ENCODE results near the gene MANEA. TPM values are rescaled to one million over a fixed set of nuclear protein-coding genes. Genes with fewer than 3 reads are reported as not detected.

The MANEA gene
- total and polyA plus RNA-seq, 2 of the 8 experiments (the other 6 are each of a cell fraction or from before 2014, with no cell fraction given): 2.8 to 10.4 TPM

DNA sequence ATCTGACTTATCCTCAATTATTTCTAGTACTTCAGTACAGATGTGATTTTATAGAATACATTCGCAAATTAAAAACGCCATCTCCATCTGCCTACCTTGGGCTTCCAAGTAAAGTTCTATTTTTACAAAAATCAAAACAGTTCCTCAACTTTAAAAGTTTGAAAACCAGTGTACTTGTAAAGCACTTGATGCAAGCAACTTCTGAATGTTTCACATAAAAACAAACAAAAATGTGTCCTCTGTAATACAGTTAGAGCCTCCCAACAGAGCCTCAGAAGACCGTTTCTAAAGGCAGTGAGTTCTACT is 384 bp upstream of the MANEA start (continued):
- TF ChIP-seq, protein P1, sequence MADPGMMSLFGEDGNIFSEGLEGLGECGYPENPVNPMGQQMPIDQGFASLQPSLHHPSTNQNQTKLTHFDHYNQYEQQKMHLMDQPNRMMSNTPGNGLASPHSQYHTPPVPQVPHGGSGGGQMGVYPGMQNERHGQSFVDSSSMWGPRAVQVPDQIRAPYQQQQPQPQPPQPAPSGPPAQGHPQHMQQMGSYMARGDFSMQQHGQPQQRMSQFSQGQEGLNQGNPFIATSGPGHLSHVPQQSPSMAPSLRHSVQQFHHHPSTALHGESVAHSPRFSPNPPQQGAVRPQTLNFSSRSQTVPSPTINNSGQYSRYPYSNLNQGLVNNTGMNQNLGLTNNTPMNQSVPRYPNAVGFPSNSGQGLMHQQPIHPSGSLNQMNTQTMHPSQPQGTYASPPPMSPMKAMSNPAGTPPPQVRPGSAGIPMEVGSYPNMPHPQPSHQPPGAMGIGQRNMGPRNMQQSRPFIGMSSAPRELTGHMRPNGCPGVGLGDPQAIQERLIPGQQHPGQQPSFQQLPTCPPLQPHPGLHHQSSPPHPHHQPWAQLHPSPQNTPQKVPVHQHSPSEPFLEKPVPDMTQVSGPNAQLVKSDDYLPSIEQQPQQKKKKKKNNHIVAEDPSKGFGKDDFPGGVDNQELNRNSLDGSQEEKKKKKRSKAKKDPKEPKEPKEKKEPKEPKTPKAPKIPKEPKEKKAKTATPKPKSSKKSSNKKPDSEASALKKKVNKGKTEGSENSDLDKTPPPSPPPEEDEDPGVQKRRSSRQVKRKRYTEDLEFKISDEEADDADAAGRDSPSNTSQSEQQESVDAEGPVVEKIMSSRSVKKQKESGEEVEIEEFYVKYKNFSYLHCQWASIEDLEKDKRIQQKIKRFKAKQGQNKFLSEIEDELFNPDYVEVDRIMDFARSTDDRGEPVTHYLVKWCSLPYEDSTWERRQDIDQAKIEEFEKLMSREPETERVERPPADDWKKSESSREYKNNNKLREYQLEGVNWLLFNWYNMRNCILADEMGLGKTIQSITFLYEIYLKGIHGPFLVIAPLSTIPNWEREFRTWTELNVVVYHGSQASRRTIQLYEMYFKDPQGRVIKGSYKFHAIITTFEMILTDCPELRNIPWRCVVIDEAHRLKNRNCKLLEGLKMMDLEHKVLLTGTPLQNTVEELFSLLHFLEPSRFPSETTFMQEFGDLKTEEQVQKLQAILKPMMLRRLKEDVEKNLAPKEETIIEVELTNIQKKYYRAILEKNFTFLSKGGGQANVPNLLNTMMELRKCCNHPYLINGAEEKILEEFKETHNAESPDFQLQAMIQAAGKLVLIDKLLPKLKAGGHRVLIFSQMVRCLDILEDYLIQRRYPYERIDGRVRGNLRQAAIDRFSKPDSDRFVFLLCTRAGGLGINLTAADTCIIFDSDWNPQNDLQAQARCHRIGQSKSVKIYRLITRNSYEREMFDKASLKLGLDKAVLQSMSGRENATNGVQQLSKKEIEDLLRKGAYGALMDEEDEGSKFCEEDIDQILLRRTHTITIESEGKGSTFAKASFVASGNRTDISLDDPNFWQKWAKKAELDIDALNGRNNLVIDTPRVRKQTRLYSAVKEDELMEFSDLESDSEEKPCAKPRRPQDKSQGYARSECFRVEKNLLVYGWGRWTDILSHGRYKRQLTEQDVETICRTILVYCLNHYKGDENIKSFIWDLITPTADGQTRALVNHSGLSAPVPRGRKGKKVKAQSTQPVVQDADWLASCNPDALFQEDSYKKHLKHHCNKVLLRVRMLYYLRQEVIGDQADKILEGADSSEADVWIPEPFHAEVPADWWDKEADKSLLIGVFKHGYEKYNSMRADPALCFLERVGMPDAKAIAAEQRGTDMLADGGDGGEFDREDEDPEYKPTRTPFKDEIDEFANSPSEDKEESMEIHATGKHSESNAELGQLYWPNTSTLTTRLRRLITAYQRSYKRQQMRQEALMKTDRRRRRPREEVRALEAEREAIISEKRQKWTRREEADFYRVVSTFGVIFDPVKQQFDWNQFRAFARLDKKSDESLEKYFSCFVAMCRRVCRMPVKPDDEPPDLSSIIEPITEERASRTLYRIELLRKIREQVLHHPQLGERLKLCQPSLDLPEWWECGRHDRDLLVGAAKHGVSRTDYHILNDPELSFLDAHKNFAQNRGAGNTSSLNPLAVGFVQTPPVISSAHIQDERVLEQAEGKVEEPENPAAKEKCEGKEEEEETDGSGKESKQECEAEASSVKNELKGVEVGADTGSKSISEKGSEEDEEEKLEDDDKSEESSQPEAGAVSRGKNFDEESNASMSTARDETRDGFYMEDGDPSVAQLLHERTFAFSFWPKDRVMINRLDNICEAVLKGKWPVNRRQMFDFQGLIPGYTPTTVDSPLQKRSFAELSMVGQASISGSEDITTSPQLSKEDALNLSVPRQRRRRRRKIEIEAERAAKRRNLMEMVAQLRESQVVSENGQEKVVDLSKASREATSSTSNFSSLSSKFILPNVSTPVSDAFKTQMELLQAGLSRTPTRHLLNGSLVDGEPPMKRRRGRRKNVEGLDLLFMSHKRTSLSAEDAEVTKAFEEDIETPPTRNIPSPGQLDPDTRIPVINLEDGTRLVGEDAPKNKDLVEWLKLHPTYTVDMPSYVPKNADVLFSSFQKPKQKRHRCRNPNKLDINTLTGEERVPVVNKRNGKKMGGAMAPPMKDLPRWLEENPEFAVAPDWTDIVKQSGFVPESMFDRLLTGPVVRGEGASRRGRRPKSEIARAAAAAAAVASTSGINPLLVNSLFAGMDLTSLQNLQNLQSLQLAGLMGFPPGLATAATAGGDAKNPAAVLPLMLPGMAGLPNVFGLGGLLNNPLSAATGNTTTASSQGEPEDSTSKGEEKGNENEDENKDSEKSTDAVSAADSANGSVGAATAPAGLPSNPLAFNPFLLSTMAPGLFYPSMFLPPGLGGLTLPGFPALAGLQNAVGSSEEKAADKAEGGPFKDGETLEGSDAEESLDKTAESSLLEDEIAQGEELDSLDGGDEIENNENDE (IDR thresholded peaks at IDR 0.05; ENCODE audit: insufficient replicate concordance, low read length): no peak
- no peak for TF ChIP-seq RBBP5 (IDR thresholded peaks at IDR 0.05; ENCODE audit: borderline replicate concordance, low read depth, low read length)
- no peak for TF ChIP-seq NANOG (IDR thresholded peaks at IDR 0.05; ENCODE audit: insufficient read depth, low read depth, low read length, poor library complexity, severe bottlenecking)
- no peak for TF ChIP-seq SP2 (IDR thresholded peaks at IDR 0.05; ENCODE audit: low read length)
- TF ChIP-seq JUN (IDR thresholded peaks at IDR 0.05; ENCODE audit: low read depth, low read length): no peak
- no peak for TF ChIP-seq FOSL1 (IDR thresholded peaks at IDR 0.05; ENCODE audit: insufficient read depth, low read depth, low read length)
- no peak for TF ChIP-seq TAF7 (optimal IDR thresholded peaks at IDR 0.05; ENCODE audit: borderline replicate concordance, low read depth, low read length)
- TF ChIP-seq BACH1 (IDR thresholded peaks at IDR 0.05; ENCODE audit: low read length): no peak
- no peak for TF ChIP-seq ASH2L (IDR thresholded peaks at IDR 0.05; ENCODE audit: low read length)
- TF ChIP-seq, protein P2, sequence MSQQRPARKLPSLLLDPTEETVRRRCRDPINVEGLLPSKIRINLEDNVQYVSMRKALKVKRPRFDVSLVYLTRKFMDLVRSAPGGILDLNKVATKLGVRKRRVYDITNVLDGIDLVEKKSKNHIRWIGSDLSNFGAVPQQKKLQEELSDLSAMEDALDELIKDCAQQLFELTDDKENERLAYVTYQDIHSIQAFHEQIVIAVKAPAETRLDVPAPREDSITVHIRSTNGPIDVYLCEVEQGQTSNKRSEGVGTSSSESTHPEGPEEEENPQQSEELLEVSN (IDR thresholded peaks at IDR 0.05): no peak
- TF ChIP-seq, protein P3, sequence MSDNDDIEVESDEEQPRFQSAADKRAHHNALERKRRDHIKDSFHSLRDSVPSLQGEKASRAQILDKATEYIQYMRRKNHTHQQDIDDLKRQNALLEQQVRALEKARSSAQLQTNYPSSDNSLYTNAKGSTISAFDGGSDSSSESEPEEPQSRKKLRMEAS (IDR thresholded peaks at IDR 0.05): no peak
